Endothelial cell of umbilical vein (primary cell): ENCODE results near the gene FBXO9. TPM values are rescaled to one million over a fixed set of nuclear protein-coding genes. Genes with fewer than 3 reads are reported as not detected.

ENCODE experiments used
- Bru-seq: library from RNA; stranded (reverse); fragments of 400-500 nt; gene quantifications from one replicate; lab custom pipeline; 2021; lab: Mats Ljungman, UMichigan
- BruChase-seq, 2 experiments: library from RNA; stranded (reverse); fragments of 400-500 nt; gene quantifications; one replicate each; lab custom pipeline; 2021; lab: Mats Ljungman, UMichigan
- BruUV-seq: library from RNA; stranded (reverse); fragments of 400-500 nt; replicated peaks from 2 replicates; lab custom pipeline; 2021; lab: Mats Ljungman, UMichigan
- CTCF ChIA-PET: fragments of 300-600, 350-600 bp; sonication (Branson Sonifier 250); formaldehyde crosslinking; loops from one replicate; lab custom pipeline; 2021; ENCODE audit warnings: antibody characterized with exemption, inconsistent platforms; lab: Charles Lee
- POLR2A ChIA-PET: fragments of 300-600, 350-600 bp; sonication (Branson Sonifier 250); formaldehyde crosslinking; loops from one replicate; lab custom pipeline; 2021; ENCODE audit warnings: antibody characterized with exemption, inconsistent platforms; lab: Charles Lee
- DNase-seq: peaks from one replicate; pipeline ENCODE4 v3.0.0-alpha.2; 2011; ENCODE audit warnings: low read depth, low spot score
- FAIRE-seq: peaks from 2 replicates; lab custom pipeline; 2011; peaks lifted over from hg19 to GRCh38; lab: Jason Lieb, UNC
- H2AFZ ChIP-seq: 2 replicates; pipeline ENCODE4 v1.6.0; 2012; ENCODE audit warnings: low read depth, low read length, control low read depth, inconsistent platforms
- H3K27ac ChIP-seq: 2 replicates; pipeline ENCODE4 v1.5.1; 2011; ENCODE audit warnings: low read depth, mild to moderate bottlenecking, control low read depth, low read length, moderate library complexity; ENCODE audit not compliant: insufficient read depth
- H3K27me3 ChIP-seq, 2 experiments: 2 replicates each; pipeline versions ENCODE4 v1.6.0 to v1.6.1; 2011; ENCODE audit warnings: low read length in 2 of 2, mixed read lengths in 1 of 2; ENCODE audit not compliant: control insufficient read depth in 2 of 2, insufficient read depth in 2 of 2
- H3K36me3 ChIP-seq, 2 experiments: 2 replicates in 1 of 2; 3 replicates in 1 of 2; pipeline ENCODE4 v1.5.1; 2011; ENCODE audit warnings: low read length in 2 of 2, mild to moderate bottlenecking in 1 of 2, moderate library complexity in 1 of 2; ENCODE audit not compliant: control insufficient read depth in 2 of 2, insufficient read depth in 2 of 2; ENCODE audit errors: extremely low read depth in 1 of 2
- H3K4me1 ChIP-seq: 3 replicates; pipeline ENCODE4 v1.5.1; 2011; ENCODE audit warnings: mild to moderate bottlenecking, low read length; ENCODE audit not compliant: control insufficient read depth, insufficient read depth; ENCODE audit errors: extremely low read depth
- H3K4me2 ChIP-seq: 2 replicates; pipeline ENCODE4 v1.6.1; 2011; ENCODE audit warnings: low read length, control low read depth, mixed read lengths; ENCODE audit not compliant: insufficient read depth
- H3K4me3 ChIP-seq, 3 experiments: fragments of 200-600 bp in 1 of 3; sonication (generic), shearing (Covaris generic) in 1 of 3; replicated peaks in 1 of 3; 2 replicates each; pipeline ENCODE4 v1.5.1; 2011 to 2016; ENCODE audit warnings: control low read depth in 3 of 3, low read length in 3 of 3, mild to moderate bottlenecking in 2 of 3, inconsistent platforms in 1 of 3, low read depth in 1 of 3, moderate library complexity in 1 of 3; ENCODE audit not compliant: insufficient read depth in 1 of 3
- H3K79me2 ChIP-seq: 2 replicates; pipeline ENCODE4 v1.6.0; 2012; ENCODE audit warnings: low read length, inconsistent platforms; ENCODE audit not compliant: control insufficient read depth, insufficient read depth
- H3K9ac ChIP-seq: replicated peaks from 2 replicates; pipeline ENCODE3; 2011; ENCODE audit warnings: low read length, control low read depth; ENCODE audit not compliant: insufficient read depth; ENCODE audit errors: extremely low read depth
- H3K9me1 ChIP-seq: replicated peaks from 3 replicates; pipeline ENCODE4 v1.6.0; 2011; ENCODE audit warnings: mild to moderate bottlenecking, low read length; ENCODE audit not compliant: control insufficient read depth, insufficient read depth; ENCODE audit errors: extremely low read depth
- H3K9me3 ChIP-seq: replicated peaks from 2 replicates; pipeline ENCODE4 v1.5.1; 2012; ENCODE audit warnings: low read length, inconsistent platforms; ENCODE audit not compliant: control insufficient read depth, insufficient read depth
- H4K20me1 ChIP-seq: replicated peaks from 2 replicates; pipeline ENCODE3; 2011; ENCODE audit warnings: mild to moderate bottlenecking, low read length; ENCODE audit not compliant: control insufficient read depth, insufficient read depth; ENCODE audit errors: extremely low read depth
- GATA2 ChIP-seq: IDR thresholded peaks from 2 replicates; pipeline ENCODE4 v1.7.0; 2011; ENCODE audit warnings: low read depth, mild to moderate bottlenecking, moderate library complexity, mixed read lengths, low read length; ENCODE audit not compliant: insufficient read length, insufficient read depth
- MAX ChIP-seq: IDR thresholded peaks from 2 replicates; pipeline ENCODE4 v1.6.1; 2011; ENCODE audit not compliant: insufficient read depth, insufficient read length
- MYC ChIP-seq: IDR thresholded peaks from one replicate; pipeline ENCODE4 v1.6.1; 2011; ENCODE audit warnings: mild to moderate bottlenecking, low read depth, low read length
- POLR2A ChIP-seq: IDR thresholded peaks from 2 replicates; pipeline ENCODE4 v1.6.1; 2012; ENCODE audit warnings: low read depth, mild to moderate bottlenecking, control low read depth, low read length
- POLR2AphosphoS5 ChIP-seq: IDR thresholded peaks from 2 replicates; pipeline ENCODE4 v1.6.1; 2012; ENCODE audit warnings: low read depth, mild to moderate bottlenecking, control low read depth, low read length, moderate library complexity; ENCODE audit not compliant: insufficient read depth
- dilution Hi-C: fragments of 300-500 bp; cut with MboI; formaldehyde crosslinking; loops from one replicate; pipeline ENCODE4 v1.15.0; 2019; ENCODE audit warnings: low sequenced_read_pairs; ENCODE audit not compliant: extremely low pct_ligation_motif_present
- intact Hi-C: fragments of 100-400 bp; cut with micrococcal nuclease; formaldehyde crosslinking; loops from one replicate; pipeline ENCODE4 v1.10.0; 2022
- long read RNA-seq: library from polyadenylated mRNA; stranded (forward); transcript quantifications from one replicate; pipeline ENCODE4 v2.0.0, GENCODE V29; 2021
- polyA minus RNA-seq, 3 experiments: library from RNA; depleted of rRNA, polyadenylated mRNA; stranded (reverse); fragments of >200 nt; gene quantifications; 1 replicate in 1 of 3; 2 replicates in 2 of 3; pipeline ENCODE4 v1.2.3, GENCODE V29; 2011
- polyA plus RNA-seq, 4 experiments: library from polyadenylated mRNA; depleted of rRNA in 3 of 4; stranded (reverse) in 3 of 4; unstranded in 1 of 4; fragments of >200 nt; gene quantifications; 2 replicates each; pipeline versions ENCODE4 v1.2.1 to v1.2.3, GENCODE V29; 2011 to 2012; ENCODE audit warnings: missing spikeins in 1 of 4
- total RNA-seq: library from RNA; stranded (reverse); gene quantifications from 2 replicates; pipeline ENCODE4 v1.2.3, GENCODE V29; 2021

FBXO9 gene
- 58.9 and 67.3 TPM in 2 replicates for total RNA-seq
- 48.1 and 63.5 TPM in 2 replicates for polyA plus RNA-seq
- polyA plus RNA-seq (2011; cell fraction: cytosol; rRNA removed), result 30.5 and 46.4 TPM in 2 replicates
- 142 and 143 TPM in 2 replicates for polyA plus RNA-seq (2011; cell fraction: nucleus; rRNA removed)
- polyA plus RNA-seq (2012), result 28.1 and 47.1 TPM in 2 replicates
- 66.1 and 77.9 TPM in 2 replicates for polyA minus RNA-seq
- 36.6 TPM for polyA minus RNA-seq (2011; cell fraction: cytosol; rRNA and poly(A)+ RNA removed)
- 30.5 and 45.9 TPM in 2 replicates for polyA minus RNA-seq (2011; cell fraction: nucleus; rRNA and poly(A)+ RNA removed)
- percentile 78 among the genes with signal in this experiment for Bru-seq, nascent RNA
- percentile 75 among the genes with signal in this experiment for BruChase-seq, experiment 1, labeled RNA remaining after a 6-hour chase
- percentile 79 among the genes with signal in this experiment for BruChase-seq, experiment 2, labeled RNA remaining after a 2-hour chase
- long read RNA-seq, full-length matches to known transcripts, result 134 of 169 reads
- long read RNA-seq, partial matches to known transcripts, result 3 of 169 reads
- long read RNA-seq, other reads (novel, unspliced or antisense), result 32 of 169 reads

DNA sequence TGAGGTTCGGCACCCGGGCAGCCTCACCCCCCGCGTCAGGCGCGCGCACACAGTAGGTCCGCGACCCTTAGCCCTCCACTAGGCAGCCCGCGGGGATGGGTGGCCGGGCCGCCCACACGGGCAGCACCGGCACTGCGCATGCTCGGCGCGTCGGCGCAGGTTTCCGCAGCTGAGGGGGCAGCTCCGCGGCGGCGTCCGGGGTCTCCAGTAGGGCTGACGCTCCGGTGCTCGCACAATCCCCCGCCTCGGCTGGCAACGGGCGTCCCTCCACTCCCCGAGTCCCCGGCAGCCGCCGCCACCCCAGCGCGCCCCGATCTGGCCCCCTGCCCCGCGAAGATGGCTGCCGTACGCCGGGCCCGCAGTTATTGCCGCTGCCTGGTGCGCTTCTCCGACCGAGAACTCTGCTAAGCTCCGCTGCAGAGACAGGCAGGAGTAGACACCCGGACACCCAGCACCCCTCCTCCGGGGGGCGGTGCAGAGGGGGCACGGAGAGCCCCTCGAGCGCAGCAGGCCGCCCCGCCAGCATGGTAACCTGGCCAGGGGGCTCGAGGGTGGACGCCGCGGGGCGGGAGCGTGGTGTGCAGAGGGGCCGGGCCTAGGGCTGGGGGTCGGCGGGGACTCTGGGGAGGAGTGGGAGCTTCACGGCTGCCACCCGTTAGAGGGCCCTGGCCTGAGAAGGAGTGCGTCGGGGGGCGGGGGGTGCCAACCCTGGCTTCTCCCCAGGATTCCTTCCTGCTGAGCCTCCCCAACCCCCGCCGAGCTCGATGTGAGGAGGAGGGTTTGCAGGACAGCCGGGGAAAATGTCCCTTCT, at the start of gene FBXO9:
Gene FBXO9, plus strand, starts transcription at position 139 of the 811 bp plus-strand sequence. Its CDS starts 386 bp downstream, at position 525.
- Histone ChIP-seq H3K27me3 (no peaks in the 10 kb centered on the region), H3K27ac (peak within 1 kb of the TSS; percentile 53), H3K9ac (peak within 1 kb of the TSS; percentile 70), H3K79me2 (peaks cover 18% of the 10 kb centered on the region), H3K9me1 (no peaks in the 10 kb centered on the region), H3K4me1 (peaks cover 9% of the 10 kb centered on the region), H3K36me3 (no peaks in the 10 kb centered on the region), H4K20me1 (no peaks in the 10 kb centered on the region), H3K9me3 (no peaks in the 10 kb centered on the region), H3K4me2 (peak within 1 kb of the TSS; percentile 63), H3K4me3 (peak within 1 kb of the TSS; percentile 83 to 87 (median 87)), H2AFZ (peak within 1 kb of the TSS; percentile 93)
- CTCF ChIA-PET, result interaction anchor here (1.2 to 5.3 kb wide), 4 partner anchors 15 to 341 kb away, joined by 4 to 49 read pairs (median 6); partner anchors contain the start of gene GSTA4
- FAIRE-seq, result peak; percentile 12
- POLR2A ChIA-PET, result interaction anchor here (0.8 to 1.3 kb wide), 2 partner anchors 71 to 237 kb away, joined by 4 to 5 read pairs; no protein-coding TSS in a partner anchor
- TF ChIP-seq POLR2A (peak; percentile 8), POLR2AphosphoS5 (peak; percentile 43), MAX (no peak), GATA2 (no peak), MYC (no peak)
- dilution Hi-C loops, result no loop called here
- no TSS peak for BruUV-seq
- intact Hi-C loops, result loop anchor here (1.0 kb wide), 2 partner anchors 183 to 226 kb away; no protein-coding TSS in a partner anchor
- peak; percentile 66 for DNase-seq
